Stimulated activated CD8-positive, alpha-beta memory T cell treated with anti-CD3 and anti-CD28 coated beads, Interleukin-4, amount 100 ng/mL, for 4 hours (primary cell): Measurements from ENCODE around the gene DHRS9.
"Not testable (repeated sequence)": the region's sequence is repeated elsewhere in the genome, so short reads cannot be mapped to it uniquely, and the experiment has no call there.

Experiments used
- DNase-seq, 2 donors: peaks; one replicate each; pipeline ENCODE4 v3.0.0-alpha.2; 2020; ENCODE audit warnings: low read depth in 2 of 2, low spot score in 1 of 2

DHRS9 gene

GRCh38 chr2:169069341-169069740 lies at the start of gene DHRS9:
Gene DHRS9, plus strand, starts transcription at chr2:169069563. Its CDS starts 12,019 bp downstream, at chr2:169081582.
- DNase-seq: no peak

GRCh38 chr2:169023161-169023560 lies 46.2 kb upstream of the DHRS9 start:
- no peak for DNase-seq

- no peak for DNase-seq
Observed at GRCh38 chr2:169026056-169026455, 43.3 kb upstream of the DHRS9 start.

GRCh38 chr2:169027234-169027633 lies 42.1 kb upstream of the DHRS9 start:
- no peak for DNase-seq

- DNase-seq: no peak
Observed at GRCh38 chr2:169029341-169029740, 40.0 kb upstream of the DHRS9 start.

- DNase-seq: no peak
Observed at GRCh38 chr2:169031202-169031601, 38.2 kb upstream of the DHRS9 start, which contains the start of gene ABCB11. Gene ABCB11, minus strand, starts transcription at chr2:169031324. Its CDS starts 13,199 bp downstream, at chr2:169018125.

GRCh38 chr2:169034256-169034655 lies 35.1 kb upstream of the DHRS9 start:
- DNase-seq: no peak

GRCh38 chr2:169034984-169035544 lies 34.3 kb upstream of the DHRS9 start:
- DNase-seq: no peak

GRCh38 chr2:169035887-169036286 lies 33.5 kb upstream of the DHRS9 start:
- no peak for DNase-seq

GRCh38 chr2:169036736-169037440 lies 32.5 kb upstream of the DHRS9 start:
- DNase-seq: no peak

- DNase-seq: no peak
Observed at GRCh38 chr2:169038338-169038757, 31.0 kb upstream of the DHRS9 start.

GRCh38 chr2:169039702-169040101 lies 29.7 kb upstream of the DHRS9 start:
- DNase-seq: no peak

GRCh38 chr2:169041594-169041993 lies 27.8 kb upstream of the DHRS9 start:
- DNase-seq: no peak

- no peak for DNase-seq
Observed at GRCh38 chr2:169042856-169043255, 26.5 kb upstream of the DHRS9 start.

GRCh38 chr2:169046440-169047151 lies 22.8 kb upstream of the DHRS9 start:
- no peak for DNase-seq

GRCh38 chr2:169047256-169048250 lies 21.8 kb upstream of the DHRS9 start:
- no peak for DNase-seq

- no peak for DNase-seq
Observed at GRCh38 chr2:169049142-169049541, 20.2 kb upstream of the DHRS9 start.

GRCh38 chr2:169050476-169051240 lies 18.7 kb upstream of the DHRS9 start:
- DNase-seq: no peak

- not testable (repeated sequence) for DNase-seq
Observed at GRCh38 chr2:169054575-169054974, 14.8 kb upstream of the DHRS9 start.

GRCh38 chr2:169064199-169064598 lies 5.2 kb upstream of the DHRS9 start:
- DNase-seq: not testable (repeated sequence)
